Stimulated activated naive CD8-positive, alpha-beta T cell treated with anti-CD3 and anti-CD28 coated beads, Interleukin-15, Interleukin-2, amounts not matched to agents 100 ng/mL and 50 ng/mL, for 24 hours (primary cell): ENCODE measurements around the gene MASP1.
A peak's percentile ranks its signal among the peaks of the same experiment; 100 is the strongest.

Source experiments
- H3K27ac Mint-ChIP-seq: one replicate; pipeline ENCODE4 v1.8.0; 2021; ENCODE audit warnings: mild to moderate bottlenecking, mixed read lengths
- H3K27me3 Mint-ChIP-seq: one replicate; pipeline ENCODE4 v1.8.0; 2021; ENCODE audit warnings: mixed read lengths
- H3K36me3 Mint-ChIP-seq: one replicate; pipeline ENCODE4 v1.8.0; 2021; ENCODE audit warnings: low read depth, mixed read lengths
- H3K4me1 Mint-ChIP-seq: one replicate; pipeline ENCODE4 v1.8.0; 2021; ENCODE audit warnings: low read depth, mixed read lengths
- H3K4me3 Mint-ChIP-seq: one replicate; pipeline ENCODE4 v1.8.0; 2021; ENCODE audit warnings: mild to moderate bottlenecking, mixed read lengths
- H3K9me3 Mint-ChIP-seq: one replicate; pipeline ENCODE4 v1.8.0; 2021; ENCODE audit warnings: mixed read lengths

The MASP1 gene, protein sequence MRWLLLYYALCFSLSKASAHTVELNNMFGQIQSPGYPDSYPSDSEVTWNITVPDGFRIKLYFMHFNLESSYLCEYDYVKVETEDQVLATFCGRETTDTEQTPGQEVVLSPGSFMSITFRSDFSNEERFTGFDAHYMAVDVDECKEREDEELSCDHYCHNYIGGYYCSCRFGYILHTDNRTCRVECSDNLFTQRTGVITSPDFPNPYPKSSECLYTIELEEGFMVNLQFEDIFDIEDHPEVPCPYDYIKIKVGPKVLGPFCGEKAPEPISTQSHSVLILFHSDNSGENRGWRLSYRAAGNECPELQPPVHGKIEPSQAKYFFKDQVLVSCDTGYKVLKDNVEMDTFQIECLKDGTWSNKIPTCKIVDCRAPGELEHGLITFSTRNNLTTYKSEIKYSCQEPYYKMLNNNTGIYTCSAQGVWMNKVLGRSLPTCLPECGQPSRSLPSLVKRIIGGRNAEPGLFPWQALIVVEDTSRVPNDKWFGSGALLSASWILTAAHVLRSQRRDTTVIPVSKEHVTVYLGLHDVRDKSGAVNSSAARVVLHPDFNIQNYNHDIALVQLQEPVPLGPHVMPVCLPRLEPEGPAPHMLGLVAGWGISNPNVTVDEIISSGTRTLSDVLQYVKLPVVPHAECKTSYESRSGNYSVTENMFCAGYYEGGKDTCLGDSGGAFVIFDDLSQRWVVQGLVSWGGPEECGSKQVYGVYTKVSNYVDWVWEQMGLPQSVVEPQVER

GRCh38 chr3:187291512-187292132 is at the start of gene MASP1:
TSS of gene MASP1 (minus strand) at chr3:187291737. CDS start at chr3:187291632, 105 bp downstream.
- Mint-ChIP-seq H3K27ac (no peak within 1 kb of the TSS), H3K27me3 (peaks cover 38% of the 10 kb centered on the region), H3K4me3 (no peak within 1 kb of the TSS), H3K9me3 (no peaks in the 10 kb centered on the region), H3K4me1 (no peaks in the 10 kb centered on the region), H3K36me3 (no peaks in the 10 kb centered on the region)

GRCh38 chr3:187340578-187340977 is 49.0 kb upstream of the MASP1 start:
- no peak overlapping the region for H3K4me3 Mint-ChIP-seq
- peaks cover 15% of the 10 kb centered on the region for H3K27me3 Mint-ChIP-seq
- H3K27ac Mint-ChIP-seq: no peak overlapping the region

GRCh38 chr3:187336322-187336721 is 44.8 kb upstream of the MASP1 start:
- Mint-ChIP-seq H3K9me3 (no peaks in the 10 kb centered on the region), H3K4me3 (no peak overlapping the region), H3K4me1 (no peaks in the 10 kb centered on the region), H3K27ac (no peak overlapping the region), H3K36me3 (no peaks in the 10 kb centered on the region), H3K27me3 (peaks cover 8% of the 10 kb centered on the region)

More at GRCh38 chr3:187340578-187340977, 49.0 kb upstream of the MASP1 start:
- Mint-ChIP-seq H3K4me1 (no peaks in the 10 kb centered on the region), H3K9me3 (no peaks in the 10 kb centered on the region), H3K36me3 (no peaks in the 10 kb centered on the region)

DNA sequence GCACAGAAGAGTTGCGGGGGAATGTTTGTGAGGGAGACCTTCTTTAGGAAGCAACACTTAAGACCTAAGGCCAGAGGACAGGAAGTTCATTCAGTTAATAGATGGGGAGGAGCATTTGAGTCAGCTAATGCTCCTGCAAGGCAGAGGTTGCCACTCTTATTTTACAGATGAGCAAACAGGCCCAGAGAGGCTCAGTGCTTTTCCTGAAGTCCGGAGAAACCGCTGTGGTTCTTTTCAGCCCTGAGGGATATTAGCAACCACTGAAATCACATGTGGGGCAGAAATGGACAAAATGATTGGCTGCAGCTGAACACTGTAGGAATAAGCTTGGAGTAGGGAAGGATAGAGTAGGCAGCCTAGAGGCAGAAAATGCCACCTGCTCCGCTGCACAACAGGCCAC is 43.4 kb upstream of the MASP1 start:
- Mint-ChIP-seq H3K4me1 (no peaks in the 10 kb centered on the region), H3K36me3 (no peaks in the 10 kb centered on the region), H3K4me3 (no peak overlapping the region), H3K27me3 (peaks cover 4% of the 10 kb centered on the region), H3K27ac (no peak overlapping the region), H3K9me3 (no peaks in the 10 kb centered on the region)

- Mint-ChIP-seq H3K4me3 (no peak overlapping the region), H3K9me3 (no peaks in the 10 kb centered on the region), H3K4me1 (no peaks in the 10 kb centered on the region), H3K27me3 (no peaks in the 10 kb centered on the region), H3K36me3 (no peaks in the 10 kb centered on the region), H3K27ac (no peak overlapping the region)
These were observed 37.2 kb upstream of the MASP1 start for GRCh38 chr3:187328691-187329090.

DNA sequence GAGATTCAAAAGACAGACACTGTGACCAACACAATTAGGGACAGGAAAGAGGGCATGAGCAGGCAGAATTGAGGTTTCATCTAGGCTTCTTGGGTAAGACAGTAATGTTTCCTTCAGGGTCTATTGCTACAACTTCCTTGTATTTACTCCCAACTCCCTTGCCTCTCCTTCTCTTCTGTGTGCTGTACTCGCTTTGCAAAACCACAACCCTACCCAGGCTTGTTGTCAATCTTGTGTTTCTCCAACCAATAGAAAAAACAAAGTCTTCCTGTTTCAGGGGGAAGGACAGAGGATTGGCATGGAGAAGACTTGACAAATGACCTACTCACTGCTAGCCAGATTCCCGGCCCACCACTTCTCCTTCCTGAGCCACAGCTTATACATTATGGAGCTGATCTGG is 36.3 kb upstream of the MASP1 start:
- Mint-ChIP-seq H3K27me3 (no peaks in the 10 kb centered on the region), H3K27ac (no peak overlapping the region), H3K36me3 (no peaks in the 10 kb centered on the region), H3K9me3 (no peaks in the 10 kb centered on the region), H3K4me1 (no peaks in the 10 kb centered on the region), H3K4me3 (no peak overlapping the region)

- Mint-ChIP-seq H3K36me3 (no peaks in the 10 kb centered on the region), H3K4me3 (no peak overlapping the region), H3K27ac (no peak overlapping the region), H3K4me1 (no peaks in the 10 kb centered on the region), H3K9me3 (no peaks in the 10 kb centered on the region), H3K27me3 (no peaks in the 10 kb centered on the region)
These were observed 34.1 kb upstream of the MASP1 start for GRCh38 chr3:187325632-187326031.

DNA sequence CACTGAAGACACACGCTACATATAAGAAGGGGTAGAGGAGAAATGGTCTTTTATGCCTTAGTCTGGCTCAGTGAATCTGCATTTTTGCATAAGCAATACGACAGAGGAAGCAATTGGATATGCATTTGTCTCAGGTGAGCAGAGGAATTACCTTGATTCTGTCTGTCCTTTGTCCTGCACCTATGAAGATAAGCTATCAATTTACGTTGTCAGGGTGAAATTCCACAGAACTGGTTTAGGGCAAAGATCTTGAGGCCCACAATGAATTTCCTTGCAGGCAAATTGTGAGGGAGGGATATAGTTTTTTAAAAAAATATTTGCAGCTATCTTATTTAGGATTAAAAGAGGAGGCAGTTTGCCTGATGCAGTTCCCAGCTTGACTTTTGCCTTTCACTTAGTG is 31.6 kb upstream of the MASP1 start:
- Mint-ChIP-seq H3K36me3 (no peaks in the 10 kb centered on the region), H3K27me3 (peaks cover 18% of the 10 kb centered on the region), H3K9me3 (no peaks in the 10 kb centered on the region), H3K27ac (no peak overlapping the region), H3K4me1 (peaks cover 7% of the 10 kb centered on the region), H3K4me3 (no peak overlapping the region)

- peaks cover 7% of the 10 kb centered on the region for H3K4me1 Mint-ChIP-seq
- H3K9me3 Mint-ChIP-seq: no peaks in the 10 kb centered on the region
- no peak overlapping the region for H3K27ac Mint-ChIP-seq
- H3K36me3 Mint-ChIP-seq: no peaks in the 10 kb centered on the region
- H3K27me3 Mint-ChIP-seq: peaks cover 26% of the 10 kb centered on the region
- H3K4me3 Mint-ChIP-seq: no peak overlapping the region
These were observed 30.8 kb upstream of the MASP1 start for GRCh38 chr3:187322291-187322690.

GRCh38 chr3:187321766-187322165 is 30.2 kb upstream of the MASP1 start:
- Mint-ChIP-seq H3K4me1 (peaks cover 7% of the 10 kb centered on the region), H3K27me3 (peaks cover 31% of the 10 kb centered on the region), H3K9me3 (no peaks in the 10 kb centered on the region), H3K36me3 (no peaks in the 10 kb centered on the region), H3K27ac (no peak overlapping the region), H3K4me3 (no peak overlapping the region)

DNA sequence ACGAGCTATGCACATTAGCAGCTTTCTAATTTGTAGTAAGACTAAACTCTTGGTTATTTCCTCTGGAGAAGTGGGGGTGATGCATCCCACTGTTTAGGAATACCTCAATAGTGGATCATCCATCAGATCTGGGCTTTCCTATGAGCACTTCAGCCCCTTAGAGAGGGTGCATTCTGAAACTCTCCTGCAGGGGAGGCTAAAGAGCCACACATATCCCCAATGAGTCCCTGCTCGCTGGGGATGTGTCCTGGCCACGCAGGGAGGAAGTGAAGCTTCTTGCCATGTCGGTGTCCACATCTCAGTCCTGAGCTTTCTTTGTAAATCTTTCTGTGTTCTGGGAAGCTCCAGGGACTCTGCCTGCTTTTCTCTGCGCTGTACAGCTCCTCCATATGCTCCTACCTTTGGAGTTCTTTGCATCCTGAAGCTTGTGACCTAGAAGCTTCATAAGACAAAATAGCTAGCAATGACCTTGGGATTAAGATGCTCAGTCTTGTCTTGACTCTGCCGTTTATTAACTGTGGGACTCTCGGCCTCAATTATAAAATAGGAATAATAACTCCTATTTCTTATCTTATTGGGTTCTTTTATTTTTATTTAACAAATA is 28.3 kb upstream of the MASP1 start:
- Mint-ChIP-seq H3K4me3 (no peak overlapping the region), H3K36me3 (no peaks in the 10 kb centered on the region), H3K4me1 (peaks cover 7% of the 10 kb centered on the region), H3K27me3 (peaks cover 46% of the 10 kb centered on the region), H3K9me3 (no peaks in the 10 kb centered on the region), H3K27ac (no peak overlapping the region)

DNA sequence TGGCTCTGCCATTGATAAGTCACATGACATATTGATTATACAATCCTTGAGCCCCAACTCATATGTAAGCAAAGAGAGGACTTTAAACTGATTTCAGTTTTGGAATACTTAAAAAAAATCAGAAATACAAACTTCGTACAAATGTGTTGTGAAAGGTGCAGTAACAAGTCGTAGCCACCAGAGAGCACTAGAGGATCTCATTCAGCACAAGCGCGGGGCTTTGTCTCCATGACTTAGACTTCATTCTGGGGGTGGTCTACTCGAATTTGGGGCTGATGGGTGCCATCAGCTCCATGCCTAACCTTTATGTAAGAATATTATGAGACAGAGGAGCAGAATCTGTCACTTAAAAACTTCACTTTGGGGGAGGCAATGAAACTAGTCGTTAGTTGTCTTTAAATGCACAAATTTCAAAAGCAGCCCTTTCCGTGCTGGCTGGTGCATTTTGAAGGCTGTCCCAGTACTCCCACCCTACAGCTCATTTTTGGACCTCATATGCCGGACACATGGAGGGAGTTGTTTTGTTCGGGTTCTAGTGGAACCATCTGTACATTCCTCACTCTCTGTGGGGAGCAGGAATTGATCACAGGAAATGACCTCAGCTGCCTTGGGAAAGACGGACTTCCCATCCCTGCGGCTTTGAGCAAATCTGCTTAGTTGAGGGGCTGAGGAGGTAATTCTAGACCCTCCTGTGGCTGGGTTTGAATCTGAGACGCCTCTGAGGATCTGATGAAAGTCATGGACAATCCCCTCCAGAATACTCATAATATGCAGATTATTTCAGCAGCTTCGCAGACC is 27.5 kb upstream of the MASP1 start:
- H3K27ac Mint-ChIP-seq: no peak overlapping the region
- H3K4me1 Mint-ChIP-seq: peaks cover 7% of the 10 kb centered on the region
- H3K4me3 Mint-ChIP-seq: peak overlapping the region; percentile 50
- H3K9me3 Mint-ChIP-seq: no peaks in the 10 kb centered on the region
- no peaks in the 10 kb centered on the region for H3K36me3 Mint-ChIP-seq
- peaks cover 51% of the 10 kb centered on the region for H3K27me3 Mint-ChIP-seq

GRCh38 chr3:187315872-187316271 is 24.3 kb upstream of the MASP1 start:
- H3K9me3 Mint-ChIP-seq: no peaks in the 10 kb centered on the region
- no peak overlapping the region for H3K4me3 Mint-ChIP-seq
- peaks cover 78% of the 10 kb centered on the region for H3K27me3 Mint-ChIP-seq
- H3K36me3 Mint-ChIP-seq: no peaks in the 10 kb centered on the region
- H3K4me1 Mint-ChIP-seq: peaks cover 7% of the 10 kb centered on the region
- H3K27ac Mint-ChIP-seq: no peak overlapping the region

DNA sequence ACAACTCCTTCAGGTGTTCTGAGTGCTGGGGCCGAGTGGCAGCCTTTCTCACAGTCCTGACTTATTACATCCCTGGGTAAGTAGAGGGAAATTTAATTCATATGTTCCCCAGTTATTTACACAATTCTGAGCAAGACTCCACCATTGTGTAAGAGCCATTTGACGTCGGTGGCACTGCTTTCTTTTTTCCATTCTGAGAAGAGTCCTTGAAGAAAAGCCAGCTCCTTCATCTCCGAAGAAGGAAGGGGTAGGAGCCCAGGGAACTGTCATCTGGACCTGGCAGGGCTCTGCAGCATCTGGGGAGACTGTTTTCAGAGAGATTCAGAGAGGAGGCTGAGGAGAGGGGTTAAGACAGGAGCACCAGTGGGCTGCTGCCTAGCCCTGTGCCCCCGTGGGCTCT is 22.6 kb upstream of the MASP1 start:
- Mint-ChIP-seq H3K9me3 (no peaks in the 10 kb centered on the region), H3K4me3 (no peak overlapping the region), H3K27ac (no peak overlapping the region), H3K27me3 (peaks cover 84% of the 10 kb centered on the region), H3K4me1 (peaks cover 6% of the 10 kb centered on the region), H3K36me3 (no peaks in the 10 kb centered on the region)
